ENCODE results near the gene GLIS1.

Gene GLIS1

GRCh38 chr1:53705446-53706096, 33.4 kb downstream of the GLIS1 start:
- no peak overlapping the region for H3K4me3 ChIP-seq (ENCODE audit: insufficient read depth, low read depth, low read length, poor library complexity, severe bottlenecking)
- no peak overlapping the region for H3K27ac ChIP-seq (ENCODE audit: insufficient read depth, low read length, poor library complexity, severe bottlenecking)
- no peaks in the 10 kb centered on the region for H3K4me1 ChIP-seq (ENCODE audit: control insufficient read depth, insufficient read depth, low read length, poor library complexity, severe bottlenecking)
- no peaks in the 10 kb centered on the region for H3K9me3 ChIP-seq (ENCODE audit: control insufficient read depth, low read length)
- no peaks in the 10 kb centered on the region for H3K27me3 ChIP-seq (replicated peaks; ENCODE audit: control insufficient read depth, insufficient read depth, low read length, poor library complexity, severe bottlenecking)
- no peaks in the 10 kb centered on the region for H3K36me3 ChIP-seq (ENCODE audit: control insufficient read depth, insufficient read depth, low read length)
- no peak for DNase-seq

- H3K27ac ChIP-seq (ENCODE audit: insufficient read depth, low read length, poor library complexity, severe bottlenecking) = no peak overlapping the region
- H3K36me3 ChIP-seq (ENCODE audit: control insufficient read depth, insufficient read depth, low read length) = no peaks in the 10 kb centered on the region
- no peaks in the 10 kb centered on the region for H3K4me1 ChIP-seq (ENCODE audit: control insufficient read depth, insufficient read depth, low read length, poor library complexity, severe bottlenecking)
- no peak overlapping the region for H3K4me3 ChIP-seq (ENCODE audit: insufficient read depth, low read depth, low read length, poor library complexity, severe bottlenecking)
- H3K27me3 ChIP-seq (replicated peaks; ENCODE audit: control insufficient read depth, insufficient read depth, low read length, poor library complexity, severe bottlenecking) = no peaks in the 10 kb centered on the region
- no peak for DNase-seq
- H3K9me3 ChIP-seq (ENCODE audit: control insufficient read depth, low read length) = no peaks in the 10 kb centered on the region
Measured at GRCh38 chr1:53704804-53705445, 34.0 kb downstream of the GLIS1 start.

- DNase-seq = no peak
- Histone ChIP-seq H3K4me1 (ENCODE audit: control insufficient read depth, insufficient read depth, low read length, poor library complexity, severe bottlenecking) (no peaks in the 10 kb centered on the region), H3K36me3 (ENCODE audit: control insufficient read depth, insufficient read depth, low read length) (no peaks in the 10 kb centered on the region), H3K27me3 (replicated peaks; ENCODE audit: control insufficient read depth, insufficient read depth, low read length, poor library complexity, severe bottlenecking) (no peaks in the 10 kb centered on the region), H3K27ac (ENCODE audit: insufficient read depth, low read length, poor library complexity, severe bottlenecking) (no peak overlapping the region), H3K4me3 (ENCODE audit: insufficient read depth, low read depth, low read length, poor library complexity, severe bottlenecking) (no peak overlapping the region), H3K9me3 (ENCODE audit: control insufficient read depth, low read length) (no peaks in the 10 kb centered on the region)
Measured at GRCh38 chr1:53704304-53704703, 34.7 kb downstream of the GLIS1 start.

GRCh38 chr1:53703174-53703573, 35.8 kb downstream of the GLIS1 start:
- no peak overlapping the region for H3K27ac ChIP-seq (ENCODE audit: insufficient read depth, low read length, poor library complexity, severe bottlenecking)
- no peak overlapping the region for H3K4me3 ChIP-seq (ENCODE audit: insufficient read depth, low read depth, low read length, poor library complexity, severe bottlenecking)
- no peaks in the 10 kb centered on the region for H3K36me3 ChIP-seq (ENCODE audit: control insufficient read depth, insufficient read depth, low read length)
- H3K27me3 ChIP-seq (replicated peaks; ENCODE audit: control insufficient read depth, insufficient read depth, low read length, poor library complexity, severe bottlenecking) = no peaks in the 10 kb centered on the region
- no peaks in the 10 kb centered on the region for H3K4me1 ChIP-seq (ENCODE audit: control insufficient read depth, insufficient read depth, low read length, poor library complexity, severe bottlenecking)
- no peak for DNase-seq
- no peaks in the 10 kb centered on the region for H3K9me3 ChIP-seq (ENCODE audit: control insufficient read depth, low read length)

GRCh38 chr1:53702341-53702740, 36.6 kb downstream of the GLIS1 start:
- H3K9me3 ChIP-seq (ENCODE audit: control insufficient read depth, low read length) = no peaks in the 10 kb centered on the region
- H3K36me3 ChIP-seq (ENCODE audit: control insufficient read depth, insufficient read depth, low read length) = no peaks in the 10 kb centered on the region
- no peak overlapping the region for H3K4me3 ChIP-seq (ENCODE audit: insufficient read depth, low read depth, low read length, poor library complexity, severe bottlenecking)
- H3K27ac ChIP-seq (ENCODE audit: insufficient read depth, low read length, poor library complexity, severe bottlenecking) = no peak overlapping the region
- no peaks in the 10 kb centered on the region for H3K4me1 ChIP-seq (ENCODE audit: control insufficient read depth, insufficient read depth, low read length, poor library complexity, severe bottlenecking)
- DNase-seq = no peak
- H3K27me3 ChIP-seq (replicated peaks; ENCODE audit: control insufficient read depth, insufficient read depth, low read length, poor library complexity, severe bottlenecking) = no peaks in the 10 kb centered on the region

GRCh38 chr1:53700776-53701175, 38.2 kb downstream of the GLIS1 start:
- DNase-seq = no peak
- Histone ChIP-seq H3K36me3 (ENCODE audit: control insufficient read depth, insufficient read depth, low read length) (no peaks in the 10 kb centered on the region), H3K27ac (ENCODE audit: insufficient read depth, low read length, poor library complexity, severe bottlenecking) (no peak overlapping the region), H3K4me1 (ENCODE audit: control insufficient read depth, insufficient read depth, low read length, poor library complexity, severe bottlenecking) (no peaks in the 10 kb centered on the region), H3K4me3 (ENCODE audit: insufficient read depth, low read depth, low read length, poor library complexity, severe bottlenecking) (no peak overlapping the region), H3K27me3 (replicated peaks; ENCODE audit: control insufficient read depth, insufficient read depth, low read length, poor library complexity, severe bottlenecking) (no peaks in the 10 kb centered on the region), H3K9me3 (ENCODE audit: control insufficient read depth, low read length) (no peaks in the 10 kb centered on the region)

- no peaks in the 10 kb centered on the region for H3K36me3 ChIP-seq (ENCODE audit: control insufficient read depth, insufficient read depth, low read length)
- no peaks in the 10 kb centered on the region for H3K9me3 ChIP-seq (ENCODE audit: control insufficient read depth, low read length)
- H3K4me1 ChIP-seq (ENCODE audit: control insufficient read depth, insufficient read depth, low read length, poor library complexity, severe bottlenecking) = no peaks in the 10 kb centered on the region
- no peak for DNase-seq
- no peak overlapping the region for H3K4me3 ChIP-seq (ENCODE audit: insufficient read depth, low read depth, low read length, poor library complexity, severe bottlenecking)
- no peak overlapping the region for H3K27ac ChIP-seq (ENCODE audit: insufficient read depth, low read length, poor library complexity, severe bottlenecking)
- no peaks in the 10 kb centered on the region for H3K27me3 ChIP-seq (replicated peaks; ENCODE audit: control insufficient read depth, insufficient read depth, low read length, poor library complexity, severe bottlenecking)
Measured at GRCh38 chr1:53699981-53700380, 39.0 kb downstream of the GLIS1 start.

- no peaks in the 10 kb centered on the region for H3K27me3 ChIP-seq (replicated peaks; ENCODE audit: control insufficient read depth, insufficient read depth, low read length, poor library complexity, severe bottlenecking)
- H3K36me3 ChIP-seq (ENCODE audit: control insufficient read depth, insufficient read depth, low read length) = no peaks in the 10 kb centered on the region
- H3K9me3 ChIP-seq (ENCODE audit: control insufficient read depth, low read length) = no peaks in the 10 kb centered on the region
- DNase-seq = no peak
- H3K4me3 ChIP-seq (ENCODE audit: insufficient read depth, low read depth, low read length, poor library complexity, severe bottlenecking) = no peak overlapping the region
- no peak overlapping the region for H3K27ac ChIP-seq (ENCODE audit: insufficient read depth, low read length, poor library complexity, severe bottlenecking)
- H3K4me1 ChIP-seq (ENCODE audit: control insufficient read depth, insufficient read depth, low read length, poor library complexity, severe bottlenecking) = no peaks in the 10 kb centered on the region
Measured at GRCh38 chr1:53698384-53698980, 40.5 kb downstream of the GLIS1 start.

GRCh38 chr1:53697721-53698383, 41.1 kb downstream of the GLIS1 start:
- H3K9me3 ChIP-seq (ENCODE audit: control insufficient read depth, low read length) = no peaks in the 10 kb centered on the region
- no peak overlapping the region for H3K27ac ChIP-seq (ENCODE audit: insufficient read depth, low read length, poor library complexity, severe bottlenecking)
- no peak for DNase-seq
- no peaks in the 10 kb centered on the region for H3K4me1 ChIP-seq (ENCODE audit: control insufficient read depth, insufficient read depth, low read length, poor library complexity, severe bottlenecking)
- H3K36me3 ChIP-seq (ENCODE audit: control insufficient read depth, insufficient read depth, low read length) = no peaks in the 10 kb centered on the region
- H3K4me3 ChIP-seq (ENCODE audit: insufficient read depth, low read depth, low read length, poor library complexity, severe bottlenecking) = no peak overlapping the region
- H3K27me3 ChIP-seq (replicated peaks; ENCODE audit: control insufficient read depth, insufficient read depth, low read length, poor library complexity, severe bottlenecking) = no peaks in the 10 kb centered on the region

- no peaks in the 10 kb centered on the region for H3K36me3 ChIP-seq (ENCODE audit: control insufficient read depth, insufficient read depth, low read length)
- DNase-seq = no peak
- H3K4me1 ChIP-seq (ENCODE audit: control insufficient read depth, insufficient read depth, low read length, poor library complexity, severe bottlenecking) = no peaks in the 10 kb centered on the region
- H3K4me3 ChIP-seq (ENCODE audit: insufficient read depth, low read depth, low read length, poor library complexity, severe bottlenecking) = no peak overlapping the region
- H3K27me3 ChIP-seq (replicated peaks; ENCODE audit: control insufficient read depth, insufficient read depth, low read length, poor library complexity, severe bottlenecking) = no peaks in the 10 kb centered on the region
- no peaks in the 10 kb centered on the region for H3K9me3 ChIP-seq (ENCODE audit: control insufficient read depth, low read length)
- no peak overlapping the region for H3K27ac ChIP-seq (ENCODE audit: insufficient read depth, low read length, poor library complexity, severe bottlenecking)
Measured at GRCh38 chr1:53696990-53697389, 42.0 kb downstream of the GLIS1 start.

Data from effector memory CD4-positive, alpha-beta T cell (primary cell).